ENCODE data around the gene GOLGA1. TPM values are rescaled to one million over a fixed set of nuclear protein-coding genes. Genes with fewer than 3 reads are reported as not detected.

GOLGA1 gene
- total RNA-seq, 1 experiment from 2014 or later = 9.6 TPM

- no peak for TF ChIP-seq CDX4 (CRISPR knock-in tag; IDR thresholded peaks at IDR 0.05; ENCODE audit: borderline replicate concordance)
- no peak for TF ChIP-seq ATF2 (CRISPR knock-in tag; IDR thresholded peaks at IDR 0.05; ENCODE audit: borderline replicate concordance, low read depth)
- no peak for TF ChIP-seq E2F1 (CRISPR knock-in tag; IDR thresholded peaks at IDR 0.05)
- no peak for TF ChIP-seq IRF1 (CRISPR knock-in tag; IDR thresholded peaks at IDR 0.05)
- no peak for TF ChIP-seq FOXP4 (CRISPR knock-in tag; IDR thresholded peaks at IDR 0.05)
Measured at GRCh38 chr9:124854161-124854560, 86.7 kb downstream of the GOLGA1 start (continued).

- no peaks in the 10 kb centered on the region for H3K9me3 Mint-ChIP-seq
- H3K4me1 Mint-ChIP-seq = peaks cover 9% of the 10 kb centered on the region
- TF ChIP-seq NR1H2 (CRISPR knock-in tag; IDR thresholded peaks at IDR 0.05) (no peak), ELF4 (CRISPR knock-in tag; IDR thresholded peaks at IDR 0.05; ENCODE audit: low read depth) (no peak), ZNF416 (CRISPR knock-in tag; IDR thresholded peaks at IDR 0.05) (no peak), ATF2 (CRISPR knock-in tag; IDR thresholded peaks at IDR 0.05; ENCODE audit: borderline replicate concordance, low read depth) (no peak), ZNF425 (CRISPR knock-in tag; conservative IDR thresholded peaks at IDR 0.05) (no peak), MXD4 (CRISPR knock-in tag; IDR thresholded peaks at IDR 0.05; ENCODE audit: borderline replicate concordance) (no peak), CTCF (IDR thresholded peaks at IDR 0.05) (no peak)
- no peaks in the 10 kb centered on the region for H3K27me3 Mint-ChIP-seq (ENCODE audit: low read depth)
- ChIA-PET POLR2A (interaction anchor here (0.7 to 2.2 kb wide), 5 partner anchors 8 to 84 kb away, joined by 4 to 12 read pairs (median 6); partner anchors contain the start of genes ARPC5L, NR6A1 and RPL35), CTCF (interaction anchor here (0.5 to 12.9 kb wide), 61 partner anchors 8 to 521 kb away, joined by 3 to 935 read pairs (median 6); partner anchors contain the start of genes ADGRD2, ARPC5L, NR6A1 and OLFML2A)
- DNase-seq (ENCODE audit: low spot score) (no peak), ATAC-seq (no peak)
- peaks cover 16% of the 10 kb centered on the region for H3K36me3 Mint-ChIP-seq
- H3K4me3 Mint-ChIP-seq = peak overlapping the region; percentile 62
- no peak overlapping the region for H3K27ac Mint-ChIP-seq
Measured at GRCh38 chr9:124853605-124854143, 87.2 kb downstream of the GOLGA1 start.

All from WTC11 (cell line).